GM21515 (cell line): ENCODE measurements around the gene DOCK9.

Experiments used
- ATAC-seq: cut with Tn5 transposase; IDR thresholded peaks from one replicate; pipeline ENCODE4 v1.9.1; 2021; ENCODE audit not compliant: unreplicated experiment

The DOCK9 gene

GRCh38 chr13:98977568-98978265, at the start of gene DOCK9:
TSS of gene DOCK9 (minus strand) at chr13:98978064. CDS start at chr13:98977909, 155 bp downstream.
- ATAC-seq, result no peak

- no peak for ATAC-seq
Observed at GRCh38 chr13:99027260-99027659, 49.4 kb upstream of the DOCK9 start.

- ATAC-seq, result no peak
Observed at GRCh38 chr13:99022941-99023340, 45.1 kb upstream of the DOCK9 start.

- no peak for ATAC-seq
Observed at GRCh38 chr13:99018418-99019180, 40.7 kb upstream of the DOCK9 start.

- ATAC-seq, result no peak
Observed at GRCh38 chr13:99015606-99016490, 38.0 kb upstream of the DOCK9 start.

GRCh38 chr13:99014522-99014921, 36.7 kb upstream of the DOCK9 start:
- no peak for ATAC-seq

- ATAC-seq, result no peak
Observed at GRCh38 chr13:99013951-99014350, 36.1 kb upstream of the DOCK9 start.

GRCh38 chr13:99012539-99012938, 34.7 kb upstream of the DOCK9 start:
- no peak for ATAC-seq

- no peak for ATAC-seq
Observed at GRCh38 chr13:99009987-99010551, 32.2 kb upstream of the DOCK9 start.

- no peak for ATAC-seq
Observed at GRCh38 chr13:99008577-99008976, 30.7 kb upstream of the DOCK9 start.

GRCh38 chr13:99007414-99007986, 29.6 kb upstream of the DOCK9 start:
- ATAC-seq, result no peak

GRCh38 chr13:99005609-99006008, 27.7 kb upstream of the DOCK9 start:
- ATAC-seq, result no peak

GRCh38 chr13:99004978-99005377, 27.1 kb upstream of the DOCK9 start:
- no peak for ATAC-seq

- ATAC-seq, result no peak
Observed at GRCh38 chr13:99003851-99004471, 26.1 kb upstream of the DOCK9 start.

GRCh38 chr13:99003186-99003585, 25.3 kb upstream of the DOCK9 start:
- no peak for ATAC-seq

- ATAC-seq, result no peak
Observed at GRCh38 chr13:99002172-99002710, 24.4 kb upstream of the DOCK9 start.

GRCh38 chr13:99000137-99000536, 22.3 kb upstream of the DOCK9 start:
- ATAC-seq, result no peak

GRCh38 chr13:98999639-98999952, 21.7 kb upstream of the DOCK9 start:
- ATAC-seq, result no peak

- ATAC-seq, result no peak
Observed at GRCh38 chr13:98998831-98999638, 21.2 kb upstream of the DOCK9 start.
